ENCODE results near the gene OTX2.

Gene OTX2

GRCh38 chr14:56794557-56795283, 15.6 kb downstream of the OTX2 start:
- Mint-ChIP-seq H3K27ac (no peak overlapping the region), H3K4me1 (ENCODE audit: low read depth) (peaks cover 3% of the 10 kb centered on the region), H3K36me3 (ENCODE audit: low read depth) (no peaks in the 10 kb centered on the region), H3K9me3 (no peaks in the 10 kb centered on the region), H3K27me3 (ENCODE audit: low read depth) (peaks cover 68% of the 10 kb centered on the region), H3K4me3 (no peak overlapping the region)

- peaks cover 3% of the 10 kb centered on the region for H3K4me1 Mint-ChIP-seq (ENCODE audit: low read depth)
- no peak overlapping the region for H3K27ac Mint-ChIP-seq
- peaks cover 62% of the 10 kb centered on the region for H3K27me3 Mint-ChIP-seq (ENCODE audit: low read depth)
- H3K36me3 Mint-ChIP-seq (ENCODE audit: low read depth) = no peaks in the 10 kb centered on the region
- H3K9me3 Mint-ChIP-seq = no peaks in the 10 kb centered on the region
- H3K4me3 Mint-ChIP-seq = no peak overlapping the region
Observed at GRCh38 chr14:56794088-56794556, 16.2 kb downstream of the OTX2 start.

- Mint-ChIP-seq H3K9me3 (no peaks in the 10 kb centered on the region), H3K27me3 (ENCODE audit: low read depth) (peaks cover 49% of the 10 kb centered on the region), H3K4me3 (no peak overlapping the region), H3K4me1 (ENCODE audit: low read depth) (no peaks in the 10 kb centered on the region), H3K27ac (no peak overlapping the region), H3K36me3 (ENCODE audit: low read depth) (no peaks in the 10 kb centered on the region)
Observed at GRCh38 chr14:56789955-56790354, 20.3 kb downstream of the OTX2 start.

GRCh38 chr14:56787530-56787929, 22.7 kb downstream of the OTX2 start:
- Mint-ChIP-seq H3K4me1 (ENCODE audit: low read depth) (no peaks in the 10 kb centered on the region), H3K36me3 (ENCODE audit: low read depth) (no peaks in the 10 kb centered on the region), H3K9me3 (no peaks in the 10 kb centered on the region), H3K27me3 (ENCODE audit: low read depth) (peaks cover 31% of the 10 kb centered on the region), H3K4me3 (no peak overlapping the region), H3K27ac (no peak overlapping the region)

GRCh38 chr14:56782711-56783110, 27.6 kb downstream of the OTX2 start:
- H3K27ac Mint-ChIP-seq = no peak overlapping the region
- H3K27me3 Mint-ChIP-seq (ENCODE audit: low read depth) = peaks cover 10% of the 10 kb centered on the region
- H3K36me3 Mint-ChIP-seq (ENCODE audit: low read depth) = no peaks in the 10 kb centered on the region
- H3K4me1 Mint-ChIP-seq (ENCODE audit: low read depth) = no peaks in the 10 kb centered on the region
- no peak overlapping the region for H3K4me3 Mint-ChIP-seq
- H3K9me3 Mint-ChIP-seq = no peaks in the 10 kb centered on the region

GRCh38 chr14:56774503-56774902, 35.8 kb downstream of the OTX2 start:
- H3K27me3 Mint-ChIP-seq (ENCODE audit: low read depth) = peaks cover 3% of the 10 kb centered on the region
- H3K36me3 Mint-ChIP-seq (ENCODE audit: low read depth) = no peaks in the 10 kb centered on the region
- H3K27ac Mint-ChIP-seq = no peak overlapping the region
- H3K9me3 Mint-ChIP-seq = no peaks in the 10 kb centered on the region
- no peaks in the 10 kb centered on the region for H3K4me1 Mint-ChIP-seq (ENCODE audit: low read depth)
- no peak overlapping the region for H3K4me3 Mint-ChIP-seq

- H3K36me3 Mint-ChIP-seq (ENCODE audit: low read depth) = no peaks in the 10 kb centered on the region
- no peak overlapping the region for H3K27ac Mint-ChIP-seq
- H3K27me3 Mint-ChIP-seq (ENCODE audit: low read depth) = peaks cover 3% of the 10 kb centered on the region
- no peak overlapping the region for H3K4me3 Mint-ChIP-seq
- H3K9me3 Mint-ChIP-seq = no peaks in the 10 kb centered on the region
- no peaks in the 10 kb centered on the region for H3K4me1 Mint-ChIP-seq (ENCODE audit: low read depth)
Observed at GRCh38 chr14:56770512-56770911, 39.8 kb downstream of the OTX2 start.

- Mint-ChIP-seq H3K27me3 (ENCODE audit: low read depth) (no peaks in the 10 kb centered on the region), H3K36me3 (ENCODE audit: low read depth) (no peaks in the 10 kb centered on the region), H3K4me3 (no peak overlapping the region), H3K4me1 (ENCODE audit: low read depth) (no peaks in the 10 kb centered on the region), H3K27ac (no peak overlapping the region), H3K9me3 (no peaks in the 10 kb centered on the region)
Observed at GRCh38 chr14:56760164-56760914, 49.9 kb downstream of the OTX2 start.

GRCh38 chr14:56759633-56760032, 50.6 kb downstream of the OTX2 start:
- H3K4me1 Mint-ChIP-seq (ENCODE audit: low read depth) = no peaks in the 10 kb centered on the region
- H3K27ac Mint-ChIP-seq = no peak overlapping the region
- H3K27me3 Mint-ChIP-seq (ENCODE audit: low read depth) = no peaks in the 10 kb centered on the region
- H3K4me3 Mint-ChIP-seq = no peak overlapping the region
- H3K9me3 Mint-ChIP-seq = no peaks in the 10 kb centered on the region
- H3K36me3 Mint-ChIP-seq (ENCODE audit: low read depth) = no peaks in the 10 kb centered on the region

- Mint-ChIP-seq H3K27ac (no peak overlapping the region), H3K4me1 (ENCODE audit: low read depth) (no peaks in the 10 kb centered on the region), H3K36me3 (ENCODE audit: low read depth) (no peaks in the 10 kb centered on the region), H3K27me3 (ENCODE audit: low read depth) (no peaks in the 10 kb centered on the region), H3K9me3 (no peaks in the 10 kb centered on the region), H3K4me3 (no peak overlapping the region)
Observed at GRCh38 chr14:56759094-56759493, 51.2 kb downstream of the OTX2 start.

- H3K27me3 Mint-ChIP-seq (ENCODE audit: low read depth) = no peaks in the 10 kb centered on the region
- H3K4me1 Mint-ChIP-seq (ENCODE audit: low read depth) = no peaks in the 10 kb centered on the region
- no peaks in the 10 kb centered on the region for H3K36me3 Mint-ChIP-seq (ENCODE audit: low read depth)
- H3K27ac Mint-ChIP-seq = no peak overlapping the region
- no peaks in the 10 kb centered on the region for H3K9me3 Mint-ChIP-seq
- no peak overlapping the region for H3K4me3 Mint-ChIP-seq
Observed at GRCh38 chr14:56754921-56755320, 55.4 kb downstream of the OTX2 start.

- Mint-ChIP-seq H3K4me3 (no peak overlapping the region), H3K4me1 (ENCODE audit: low read depth) (no peaks in the 10 kb centered on the region), H3K9me3 (no peaks in the 10 kb centered on the region), H3K36me3 (ENCODE audit: low read depth) (no peaks in the 10 kb centered on the region), H3K27me3 (ENCODE audit: low read depth) (no peaks in the 10 kb centered on the region), H3K27ac (no peak overlapping the region)
Observed at GRCh38 chr14:56753396-56753795, 56.9 kb downstream of the OTX2 start.

GRCh38 chr14:56752428-56752827, 57.9 kb downstream of the OTX2 start:
- Mint-ChIP-seq H3K27ac (no peak overlapping the region), H3K27me3 (ENCODE audit: low read depth) (no peaks in the 10 kb centered on the region), H3K9me3 (no peaks in the 10 kb centered on the region), H3K4me1 (ENCODE audit: low read depth) (no peaks in the 10 kb centered on the region), H3K36me3 (ENCODE audit: low read depth) (no peaks in the 10 kb centered on the region), H3K4me3 (no peak overlapping the region)

GRCh38 chr14:56751471-56751870, 58.8 kb downstream of the OTX2 start:
- no peaks in the 10 kb centered on the region for H3K9me3 Mint-ChIP-seq
- H3K27ac Mint-ChIP-seq = no peak overlapping the region
- H3K4me3 Mint-ChIP-seq = no peak overlapping the region
- H3K27me3 Mint-ChIP-seq (ENCODE audit: low read depth) = no peaks in the 10 kb centered on the region
- no peaks in the 10 kb centered on the region for H3K36me3 Mint-ChIP-seq (ENCODE audit: low read depth)
- no peaks in the 10 kb centered on the region for H3K4me1 Mint-ChIP-seq (ENCODE audit: low read depth)
